HEK293 (cell line): Measurements from ENCODE around the gene OBSL1.
A peak's percentile ranks its signal among the peaks of the same experiment; 100 is the strongest.

Source experiments
- CTCF ChIA-PET: fragments of 350-600 bp; formaldehyde crosslinking; extraction: SDS; loops from one replicate; lab custom pipeline; 2021; ENCODE audit warnings: antibody characterized with exemption; lab: Yijun Ruan, JAX
- POLR2A ChIA-PET: fragments of 300-600 bp; formaldehyde crosslinking; extraction: SDS; loops from one replicate; lab custom pipeline; 2020; ENCODE audit warnings: antibody characterized with exemption, inconsistent platforms; lab: Yijun Ruan, JAX
- H3K27ac ChIP-seq: fragments of 200-500 bp; sonication (Bioruptor generic); 2 replicates; pipeline ENCODE4 v1.5.1; 2014; ENCODE audit warnings: low read depth, low read length, control low read depth, inconsistent platforms; ENCODE audit errors: extremely low read depth
- H3K36me3 ChIP-seq, 2 experiments: fragments of 200-500 bp in 1 of 2; sonication (Bioruptor generic) in 1 of 2; 1 replicate in 1 of 2; 2 replicates in 1 of 2; pipeline ENCODE4 v1.5.1; 2014 to 2017; ENCODE audit warnings: inconsistent platforms in 2 of 2, low read length in 2 of 2; ENCODE audit not compliant: control insufficient read depth in 2 of 2, insufficient read depth in 1 of 2
- H3K4me1 ChIP-seq: fragments of 200-500 bp; sonication (Bioruptor generic); 2 replicates; pipeline ENCODE4 v1.5.1; 2014; ENCODE audit warnings: mild to moderate bottlenecking, low read length, inconsistent platforms; ENCODE audit not compliant: control insufficient read depth, insufficient read depth
- H3K4me3 ChIP-seq: 2 replicates; pipeline ENCODE4 v1.5.1; 2011; ENCODE audit warnings: low read depth, mild to moderate bottlenecking, control low read depth, low read length, moderate library complexity
- H3K9me3 ChIP-seq: fragments of 200-500 bp; sonication (Bioruptor generic); 2 replicates; pipeline ENCODE4 v1.5.1; 2014; ENCODE audit warnings: low read depth, low read length, inconsistent platforms; ENCODE audit not compliant: control insufficient read depth, insufficient read depth
- PBX3 ChIP-seq: sonication (generic); formaldehyde crosslinking; IDR thresholded peaks from 2 replicates; pipeline ENCODE4 v1.8.1; 2022; ENCODE audit warnings: mild to moderate bottlenecking, moderate library complexity, missing genetic modification reagents
- SCRT1 ChIP-seq: fragments of 450-650 bp; formaldehyde crosslinking; IDR thresholded peaks from 2 replicates; pipeline ENCODE4 v1.5.1; 2016; ENCODE audit warnings: missing biosample characterization, missing genetic modification characterization, borderline replicate concordance
- SCRT2 ChIP-seq: fragments of 450-650 bp; formaldehyde crosslinking; IDR thresholded peaks from 2 replicates; pipeline ENCODE4 v1.5.1; 2016; ENCODE audit warnings: missing biosample characterization, missing genetic modification characterization
- ZEB2 ChIP-seq: fragments of 450-650 bp; formaldehyde crosslinking; IDR thresholded peaks from 2 replicates; pipeline ENCODE4 v1.5.1; 2016; ENCODE audit warnings: missing biosample characterization, missing genetic modification characterization
- ZIC2 ChIP-seq: fragments of 450-650 bp; formaldehyde crosslinking; IDR thresholded peaks from 2 replicates; pipeline ENCODE4 v1.5.1; 2016; ENCODE audit warnings: missing biosample characterization, missing genetic modification characterization
- ZNF133 ChIP-seq: fragments of 450-650 bp; formaldehyde crosslinking; IDR thresholded peaks from 2 replicates; pipeline ENCODE4 v1.5.1; 2016; ENCODE audit warnings: missing biosample characterization, missing genetic modification characterization
- ZNF549 ChIP-seq: fragments of 450-650 bp; IDR thresholded peaks from 2 replicates; pipeline ENCODE4 v1.5.1; 2018; ENCODE audit warnings: missing biosample characterization, missing genetic modification characterization, mild to moderate bottlenecking, inconsistent platforms, moderate library complexity
- ZNF677 ChIP-seq: fragments of 450-650 bp; IDR thresholded peaks from 2 replicates; pipeline ENCODE4 v1.5.0; 2018; ENCODE audit warnings: missing biosample characterization, mild to moderate bottlenecking, missing genetic modification characterization, moderate library complexity
- ZSCAN30 ChIP-seq: fragments of 450-650 bp; IDR thresholded peaks from 2 replicates; pipeline ENCODE4 v1.5.1; 2018; ENCODE audit warnings: missing biosample characterization, mild to moderate bottlenecking, missing genetic modification characterization, moderate library complexity
- TF ChIP-seq, protein P1 (sequence below): fragments of 450-650 bp; formaldehyde crosslinking; IDR thresholded peaks from 2 replicates; pipeline ENCODE4 v1.5.1; 2016; ENCODE audit warnings: missing biosample characterization, missing genetic modification characterization

OBSL1 gene

DNA sequence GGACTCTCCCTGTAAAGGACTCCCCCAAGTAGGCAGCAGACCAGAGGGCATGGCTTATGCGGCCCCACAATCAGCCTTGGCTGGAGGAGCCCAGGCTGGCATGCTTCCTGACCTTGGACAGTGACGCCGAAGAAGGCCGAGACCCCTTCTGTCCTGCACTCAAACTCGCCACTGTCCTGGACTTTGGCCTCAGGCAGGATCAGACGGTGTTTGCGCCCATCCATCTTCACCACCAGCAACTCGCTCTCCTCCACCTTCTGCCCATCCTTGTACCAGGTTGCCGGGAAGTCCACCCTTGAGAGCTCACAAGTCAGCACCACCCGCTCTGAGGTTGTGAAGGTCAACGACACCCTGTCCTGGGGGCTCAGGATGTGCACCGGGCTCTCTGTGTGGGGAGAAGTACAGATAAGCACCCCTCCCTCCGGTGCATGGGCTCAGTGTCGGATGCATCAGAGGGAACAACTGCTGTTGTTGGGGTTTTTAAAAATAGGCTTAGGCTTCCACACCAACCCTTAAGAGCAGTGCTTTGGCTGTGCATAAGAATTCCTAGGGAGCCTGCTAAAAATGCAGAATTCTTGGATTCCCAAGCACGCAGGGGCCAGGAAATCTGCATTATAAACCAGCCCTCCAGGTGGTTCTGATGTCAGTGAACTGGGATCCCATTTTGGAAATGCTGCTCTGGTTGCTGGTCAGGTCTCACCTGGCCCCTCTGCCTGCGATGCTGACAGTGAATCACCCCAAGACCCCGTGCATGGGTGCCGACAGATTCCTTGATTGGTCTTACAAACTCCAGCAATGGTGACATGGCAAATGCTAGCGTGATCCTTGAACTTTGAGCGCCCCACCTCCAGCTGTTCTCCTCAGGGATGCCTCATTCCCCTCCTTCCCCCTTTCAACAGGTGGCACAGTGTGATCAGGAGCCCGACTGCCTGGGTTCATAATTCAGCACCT lies 5.9 kb downstream of the OBSL1 start:
- no peaks in the 10 kb centered on the region for H3K9me3 ChIP-seq
- no peak for TF ChIP-seq PBX3 (CRISPR knock-in tag)
- TF ChIP-seq SCRT2 (tag by site-specific recombination), result peak; percentile 59; the same call in 1 of the 2 replicates
- 0 out of 2 replicates have a peak, but pooled peaks have one; percentile 19 for TF ChIP-seq SCRT1
- no peak for TF ChIP-seq ZNF133 (tag by site-specific recombination)
- no peak for TF ChIP-seq ZEB2 (tag by site-specific recombination)
- H3K27ac ChIP-seq, result no peak overlapping the region
- H3K4me1 ChIP-seq, result peaks cover 7% of the 10 kb centered on the region
- ChIA-PET POLR2A (interaction anchor here (1.1 to 1.9 kb wide), 4 partner anchors 13 to 62 kb away, joined by 3 to 5 read pairs (median 4); partner anchors contain the start of gene STK11IP), CTCF (no interaction called here)
- no peak overlapping the region for H3K4me3 ChIP-seq
- H3K36me3 ChIP-seq, result peaks cover 13 to 93% of the 10 kb centered on the region in 2 experiments; a peak in 2 of 3 replicates

- ChIA-PET POLR2A (interaction anchor here (1.2 to 3.7 kb wide), 2 partner anchors 11 to 34 kb away, joined by 5 to 25 read pairs; partner anchors contain the start of gene STK11IP), CTCF (interaction anchor here (0.6 kb wide), 1 partner anchor 117 kb away, joined by 3 read pairs; no protein-coding TSS in a partner anchor)
- 0 out of 2 replicates have a peak, but pooled peaks have one; percentile 8 for TF ChIP-seq ZIC2 (tag by site-specific recombination)
- TF ChIP-seq ZNF677, result no peak
- TF ChIP-seq ZNF549 (tag by site-specific recombination), result no peak
- Histone ChIP-seq H3K4me3 (no peak overlapping the region), H3K4me1 (no peaks in the 10 kb centered on the region), H3K27ac (no peak overlapping the region), H3K9me3 (no peaks in the 10 kb centered on the region), H3K36me3 (peaks cover 13 to 86% of the 10 kb centered on the region in 2 experiments; a peak in 2 of 3 replicates)
Measured at GRCh38 chr2:219563271-219563928, 7.9 kb downstream of the OBSL1 start.

GRCh38 chr2:219562049-219563020 lies 9.0 kb downstream of the OBSL1 start:
- Histone ChIP-seq H3K4me1 (no peaks in the 10 kb centered on the region), H3K4me3 (no peak overlapping the region), H3K9me3 (no peaks in the 10 kb centered on the region), H3K36me3 (peaks cover 13 to 86% of the 10 kb centered on the region in 2 experiments; a peak in 2 of 3 replicates), H3K27ac (no peak overlapping the region)
- TF ChIP-seq, protein P1, sequence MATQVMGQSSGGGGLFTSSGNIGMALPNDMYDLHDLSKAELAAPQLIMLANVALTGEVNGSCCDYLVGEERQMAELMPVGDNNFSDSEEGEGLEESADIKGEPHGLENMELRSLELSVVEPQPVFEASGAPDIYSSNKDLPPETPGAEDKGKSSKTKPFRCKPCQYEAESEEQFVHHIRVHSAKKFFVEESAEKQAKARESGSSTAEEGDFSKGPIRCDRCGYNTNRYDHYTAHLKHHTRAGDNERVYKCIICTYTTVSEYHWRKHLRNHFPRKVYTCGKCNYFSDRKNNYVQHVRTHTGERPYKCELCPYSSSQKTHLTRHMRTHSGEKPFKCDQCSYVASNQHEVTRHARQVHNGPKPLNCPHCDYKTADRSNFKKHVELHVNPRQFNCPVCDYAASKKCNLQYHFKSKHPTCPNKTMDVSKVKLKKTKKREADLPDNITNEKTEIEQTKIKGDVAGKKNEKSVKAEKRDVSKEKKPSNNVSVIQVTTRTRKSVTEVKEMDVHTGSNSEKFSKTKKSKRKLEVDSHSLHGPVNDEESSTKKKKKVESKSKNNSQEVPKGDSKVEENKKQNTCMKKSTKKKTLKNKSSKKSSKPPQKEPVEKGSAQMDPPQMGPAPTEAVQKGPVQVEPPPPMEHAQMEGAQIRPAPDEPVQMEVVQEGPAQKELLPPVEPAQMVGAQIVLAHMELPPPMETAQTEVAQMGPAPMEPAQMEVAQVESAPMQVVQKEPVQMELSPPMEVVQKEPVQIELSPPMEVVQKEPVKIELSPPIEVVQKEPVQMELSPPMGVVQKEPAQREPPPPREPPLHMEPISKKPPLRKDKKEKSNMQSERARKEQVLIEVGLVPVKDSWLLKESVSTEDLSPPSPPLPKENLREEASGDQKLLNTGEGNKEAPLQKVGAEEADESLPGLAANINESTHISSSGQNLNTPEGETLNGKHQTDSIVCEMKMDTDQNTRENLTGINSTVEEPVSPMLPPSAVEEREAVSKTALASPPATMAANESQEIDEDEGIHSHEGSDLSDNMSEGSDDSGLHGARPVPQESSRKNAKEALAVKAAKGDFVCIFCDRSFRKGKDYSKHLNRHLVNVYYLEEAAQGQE (tag by site-specific recombination), result peak; percentile 70
- no peak for TF ChIP-seq ZSCAN30 (tag by site-specific recombination)
- ChIA-PET CTCF (interaction anchor here (0.6 to 1.3 kb wide), 4 partner anchors 21 to 118 kb away, joined by 3 to 5 read pairs (median 4); no protein-coding TSS in a partner anchor), POLR2A (interaction anchor here (0.9 to 3.7 kb wide), 5 partner anchors 9 to 127 kb away, joined by 3 to 25 read pairs (median 5); partner anchors contain the start of genes INHA, OBSL1 and STK11IP)
